Fibroblast of pulmonary artery (primary cell): ENCODE results near the gene RAB26.

Experiments
- DNase-seq: peaks from one replicate; pipeline ENCODE4 v3.0.0-alpha.2; 2010; ENCODE audit warnings: low read depth
- H3K4me3 ChIP-seq: replicated peaks from 2 replicates; pipeline ENCODE4 v1.5.1; 2011; ENCODE audit warnings: low read depth, mild to moderate bottlenecking, control low read depth, low read length, moderate library complexity
- TF ChIP-seq, protein P1 (sequence below): IDR thresholded peaks from 2 replicates; pipeline ENCODE4 v1.5.1; 2011; ENCODE audit warnings: mild to moderate bottlenecking, control low read depth, low read length, inconsistent platforms; ENCODE audit errors: missing control alignments

RAB26 gene

DNA sequence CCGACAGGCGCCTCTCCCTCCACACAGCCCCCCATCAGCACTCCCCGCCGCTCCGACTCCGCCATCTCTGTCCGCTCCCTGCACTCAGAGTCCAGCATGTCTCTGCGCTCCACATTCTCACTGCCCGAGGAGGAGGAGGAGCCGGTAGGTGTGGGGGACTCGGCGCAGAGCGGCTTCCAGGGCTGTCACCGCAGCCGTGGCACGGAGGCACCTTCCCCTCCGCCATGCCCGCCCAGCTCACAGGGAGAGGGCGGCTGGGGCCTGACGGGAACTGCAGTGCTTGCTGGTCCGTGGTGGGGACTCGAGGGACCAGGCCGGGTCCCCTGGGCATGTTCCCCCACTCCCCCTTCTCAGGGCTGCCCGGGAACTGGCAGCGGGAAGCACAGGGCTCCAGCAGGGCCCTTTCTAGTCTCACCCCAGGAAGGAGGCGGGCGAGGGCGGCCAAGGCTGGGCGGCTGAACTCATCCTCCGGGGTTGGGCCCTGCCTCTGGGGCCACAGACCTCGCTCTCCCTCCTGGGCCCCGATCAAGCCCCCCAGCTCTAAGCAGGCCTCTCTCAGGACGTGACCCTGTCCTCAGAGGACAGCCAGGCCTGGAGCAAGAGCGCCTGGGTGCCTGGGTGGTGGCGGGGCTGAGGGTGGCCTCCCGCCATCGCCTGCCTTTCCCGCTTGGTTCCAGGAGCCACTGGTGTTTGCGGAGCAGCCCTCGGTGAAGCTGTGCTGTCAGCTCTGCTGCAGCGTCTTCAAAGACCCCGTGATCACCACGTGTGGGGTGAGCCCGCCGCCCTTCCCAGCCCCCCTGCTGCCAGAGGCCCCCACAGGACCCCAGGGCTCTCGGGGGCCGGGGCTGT lies 22.4 kb downstream of the RAB26 start:
- no peak for DNase-seq
- TF ChIP-seq, protein P1, sequence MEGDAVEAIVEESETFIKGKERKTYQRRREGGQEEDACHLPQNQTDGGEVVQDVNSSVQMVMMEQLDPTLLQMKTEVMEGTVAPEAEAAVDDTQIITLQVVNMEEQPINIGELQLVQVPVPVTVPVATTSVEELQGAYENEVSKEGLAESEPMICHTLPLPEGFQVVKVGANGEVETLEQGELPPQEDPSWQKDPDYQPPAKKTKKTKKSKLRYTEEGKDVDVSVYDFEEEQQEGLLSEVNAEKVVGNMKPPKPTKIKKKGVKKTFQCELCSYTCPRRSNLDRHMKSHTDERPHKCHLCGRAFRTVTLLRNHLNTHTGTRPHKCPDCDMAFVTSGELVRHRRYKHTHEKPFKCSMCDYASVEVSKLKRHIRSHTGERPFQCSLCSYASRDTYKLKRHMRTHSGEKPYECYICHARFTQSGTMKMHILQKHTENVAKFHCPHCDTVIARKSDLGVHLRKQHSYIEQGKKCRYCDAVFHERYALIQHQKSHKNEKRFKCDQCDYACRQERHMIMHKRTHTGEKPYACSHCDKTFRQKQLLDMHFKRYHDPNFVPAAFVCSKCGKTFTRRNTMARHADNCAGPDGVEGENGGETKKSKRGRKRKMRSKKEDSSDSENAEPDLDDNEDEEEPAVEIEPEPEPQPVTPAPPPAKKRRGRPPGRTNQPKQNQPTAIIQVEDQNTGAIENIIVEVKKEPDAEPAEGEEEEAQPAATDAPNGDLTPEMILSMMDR: no peak
- H3K4me3 ChIP-seq: no peak overlapping the region

DNA sequence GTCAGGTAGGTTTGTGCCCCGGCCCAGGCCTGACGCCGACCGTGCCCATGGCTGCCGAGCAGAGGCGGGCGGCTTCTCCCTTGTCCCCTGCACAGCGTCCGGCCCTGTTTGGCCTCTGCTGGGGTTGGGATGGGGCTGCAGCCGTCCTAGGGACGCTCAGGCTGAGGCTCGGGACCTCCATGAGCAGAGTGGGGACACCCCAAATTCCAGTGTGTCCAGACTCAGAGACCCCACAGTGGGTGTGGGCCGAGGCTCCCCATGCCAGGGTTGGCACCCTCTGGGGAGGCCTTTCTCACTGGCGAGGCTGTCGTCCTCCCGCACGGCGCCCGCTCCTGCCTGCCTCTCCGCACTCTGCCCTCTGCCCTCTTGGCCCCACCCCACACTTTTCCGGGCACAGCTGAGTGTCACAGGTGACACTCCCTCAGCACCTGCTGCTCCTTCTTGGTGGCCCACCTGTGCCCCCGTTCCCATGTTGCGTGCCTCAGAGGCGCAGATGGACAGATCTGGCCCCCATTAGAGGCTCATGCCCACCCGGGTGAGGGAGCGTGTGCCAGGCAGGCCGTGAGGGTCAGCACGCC lies 23.3 kb downstream of the RAB26 start:
- TF ChIP-seq, protein P1: no peak
- no peak for DNase-seq
- H3K4me3 ChIP-seq: no peak overlapping the region

DNA sequence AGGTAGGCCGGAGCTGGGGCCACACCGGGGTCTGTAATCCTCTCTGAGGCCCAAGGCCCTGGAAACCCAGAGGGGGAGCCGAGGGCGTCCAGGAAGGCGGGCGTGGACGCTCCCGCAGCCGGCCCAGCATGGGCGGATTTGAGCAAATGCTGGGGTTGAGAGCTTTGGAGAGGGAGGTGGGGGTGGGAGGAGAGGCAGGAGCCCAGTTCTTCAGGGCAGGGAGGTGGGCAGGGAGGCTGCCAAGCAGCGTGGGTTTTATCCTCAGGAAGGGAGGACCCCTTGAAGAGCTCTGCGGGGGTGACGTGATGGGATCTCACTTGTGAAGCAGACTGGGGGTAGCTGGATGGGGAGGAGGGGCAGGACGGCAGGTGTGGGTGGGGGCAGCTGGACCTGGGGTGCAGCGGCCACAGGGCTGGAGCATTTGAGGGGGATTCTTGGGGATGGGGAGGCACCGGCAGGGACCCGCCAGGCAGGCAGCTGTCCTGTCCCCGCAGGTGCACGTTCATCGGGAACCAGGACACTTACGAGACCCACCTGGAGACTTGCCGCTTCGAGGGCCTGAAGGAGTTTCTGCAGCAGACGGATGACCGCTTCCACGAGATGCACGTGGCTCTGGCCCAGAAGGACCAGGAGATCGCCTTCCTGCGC lies 24.4 kb downstream of the RAB26 start:
- H3K4me3 ChIP-seq: no peak overlapping the region
- TF ChIP-seq, protein P1: no peak
- DNase-seq: no peak

- TF ChIP-seq, protein P1: no peak
- H3K4me3 ChIP-seq: no peak overlapping the region
- no peak for DNase-seq
Measured at GRCh38 chr16:2173366-2173765, 24.9 kb downstream of the RAB26 start.

DNA sequence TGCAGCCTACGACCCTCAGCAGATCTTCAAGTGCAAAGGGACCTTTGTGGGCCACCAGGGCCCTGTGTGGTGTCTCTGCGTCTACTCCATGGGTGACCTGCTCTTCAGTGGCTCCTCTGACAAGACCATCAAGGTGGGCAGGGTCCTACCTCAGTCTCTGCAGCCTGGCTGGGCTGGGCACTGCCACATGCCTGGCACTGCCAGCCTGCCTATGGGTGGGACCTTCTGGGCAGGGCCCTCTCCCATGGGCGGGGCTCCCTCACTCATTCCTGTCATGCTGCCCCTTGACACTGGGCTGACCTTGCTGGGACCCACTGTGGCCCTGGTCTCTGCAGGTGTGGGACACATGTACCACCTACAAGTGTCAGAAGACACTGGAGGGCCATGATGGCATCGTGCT lies 25.5 kb downstream of the RAB26 start:
- no peak overlapping the region for H3K4me3 ChIP-seq
- DNase-seq: no peak
- TF ChIP-seq, protein P1: no peak

- no peak overlapping the region for H3K4me3 ChIP-seq
- TF ChIP-seq, protein P1: no peak
- DNase-seq: no peak
Measured at GRCh38 chr16:2174396-2175131, 26.1 kb downstream of the RAB26 start.
